Transverse colon (tissue), 4 donors: Measurements from ENCODE around the gene STOX1. TPM values are rescaled to one million over a fixed set of nuclear protein-coding genes. Genes with fewer than 3 reads are reported as not detected.

ENCODE experiments used
- DNase-seq: peaks from one replicate; pipeline ENCODE4 v3.0.0-alpha.2; 2019
- H3K27ac ChIP-seq, 4 donors: fragments of 200-600 bp; sonication (generic); 2 replicates each; pipeline ENCODE4 v1.5.1; 2016 to 2018; ENCODE audit warnings: inconsistent platforms in 4 of 4
- H3K27me3 ChIP-seq: fragments of 200-600 bp; sonication (generic); 2 replicates; pipeline ENCODE4 v1.5.1; 2017; ENCODE audit warnings: inconsistent platforms
- H3K36me3 ChIP-seq, 4 donors: fragments of 200-600 bp; sonication (generic); 2 replicates each; pipeline ENCODE4 v1.5.1; 2017 to 2019; ENCODE audit warnings: inconsistent platforms in 4 of 4
- H3K4me1 ChIP-seq, 4 donors: fragments of 200-600 bp; sonication (generic); 2 replicates each; pipeline ENCODE4 v1.5.1; 2017 to 2020; ENCODE audit warnings: inconsistent platforms in 4 of 4
- H3K4me3 ChIP-seq, 4 donors: fragments of 200-600 bp; sonication (generic); 1 replicate in 1 of 4; 2 replicates in 3 of 4; pipeline versions ENCODE4 v1.5.1 to v1.6.1; 2017 to 2019; ENCODE audit warnings: inconsistent platforms in 4 of 4
- H3K9me3 ChIP-seq, 2 donors: fragments of 200-600 bp; sonication (generic); 2 replicates each; pipeline ENCODE4 v1.5.1; 2017 to 2019; ENCODE audit warnings: inconsistent platforms in 2 of 2
- CTCF ChIP-seq, 5 experiments: fragments of 200-600 bp in 3 of 5; fragments of 450-650 bp in 2 of 5; sonication (generic) in 3 of 5; IDR thresholded peaks; 1 replicate in 2 of 5; 2 replicates in 3 of 5; pipeline ENCODE4 v1.5.1; 2016 to 2017; ENCODE audit warnings: antibody characterized with exemption in 5 of 5, inconsistent platforms in 3 of 5, mild to moderate bottlenecking in 2 of 5, moderate library complexity in 1 of 5
- EP300 ChIP-seq: sonication (generic); formaldehyde crosslinking; IDR thresholded peaks from one replicate; pipeline ENCODE4 v1.6.1; 2017; ENCODE audit warnings: antibody characterized with exemption, low read depth
- POLR2A ChIP-seq: fragments of 450-650 bp; IDR thresholded peaks from one replicate; pipeline ENCODE4 v1.6.1; 2016; ENCODE audit warnings: antibody characterized with exemption, mild to moderate bottlenecking, moderate library complexity
- POLR2AphosphoS5 ChIP-seq, 3 donors: sonication (generic); formaldehyde crosslinking; IDR thresholded peaks; one replicate each; pipeline ENCODE4 v1.6.1; 2016; ENCODE audit warnings: antibody characterized with exemption in 3 of 3
- WGBS, 2 donors: methylation state at CpG; one replicate each; pipeline ENCODE4 v1.1.5; 2018; ENCODE audit warnings: low coverage in 1 of 2; 5-methylcytosine and 5-hydroxymethylcytosine counted together
- in situ Hi-C, 4 donors: fragments of 200-750 bp; cut with MboI; loops; one replicate each; pipeline versions ENCODE4 v1.15.0 to v1.15.1; 2017; ENCODE audit warnings: low sequenced_read_pairs in 3 of 4, low pct_ligation_motif_present in 1 of 4, low pct_unique_long_range_greater_than_20kb in 1 of 4
- intact Hi-C: fragments of 100-400 bp; cut with DNase I; formaldehyde crosslinking; loops from one replicate; pipeline ENCODE4 v1.15.1; 2023; ENCODE audit warnings: low total_unique reads
- total RNA-seq, 4 donors: library from RNA; depleted of rRNA; stranded (reverse); fragments of >200 nt; gene quantifications; one replicate each; pipeline ENCODE4 v1.1.0, GENCODE V29; 2016

The STOX1 gene
- total RNA-seq, 4 donors from 2014 or later = 0.40 to 2.0 (median 1.4) TPM

DNA sequence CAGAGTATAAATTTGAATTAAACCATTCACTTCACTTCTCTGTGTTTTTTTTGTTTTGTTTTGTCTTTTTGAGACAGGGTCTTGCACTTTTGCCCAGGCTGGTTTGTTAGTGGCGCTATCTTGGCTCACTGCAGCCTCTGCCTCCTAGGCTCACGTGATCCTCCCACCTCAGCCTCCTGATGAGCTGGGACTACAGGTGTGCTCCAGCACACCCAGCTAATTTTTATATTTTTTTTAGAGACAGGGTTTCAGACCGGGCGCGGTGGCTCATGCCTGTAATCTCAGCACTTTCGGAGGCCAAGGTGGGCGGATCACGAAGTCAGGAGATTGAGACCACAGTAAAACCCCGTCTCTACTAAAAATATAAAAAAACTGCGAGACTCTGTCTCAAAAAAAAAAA lies 36.9 kb upstream of the STOX1 start:
- 94 to 98% methylated on average over 5 to 10 of the region's 10 CpGs for WGBS, 2 donors
- H3K4me1 ChIP-seq = no peaks in the 10 kb centered on the region
- DNase-seq = no peak
- no peak for TF ChIP-seq EP300
- TF ChIP-seq POLR2AphosphoS5 (IDR thresholded peaks at IDR 0.05) = no peak
- no peak for TF ChIP-seq POLR2A
- no peak for TF ChIP-seq CTCF (IDR thresholded peaks at IDR 0.05)
- peaks cover 0 to 66% (median 34%) of the 10 kb centered on the region in 4 donors for H3K36me3 ChIP-seq
- no peak overlapping the region for H3K4me3 ChIP-seq
- intact Hi-C loops = no loop called here
- no peaks in the 10 kb centered on the region for H3K9me3 ChIP-seq
- in situ Hi-C loops = loop anchor here in 1 of 4 donors (10.0 kb wide), 1 partner anchor 104 kb away; no protein-coding TSS in a partner anchor
- H3K27me3 ChIP-seq = no peaks in the 10 kb centered on the region
- no peak overlapping the region for H3K27ac ChIP-seq

GRCh38 chr10:68792115-68792514 lies 35.2 kb upstream of the STOX1 start:
- H3K27me3 ChIP-seq = no peaks in the 10 kb centered on the region
- intact Hi-C loops (no loop called here), in situ Hi-C loops (loop anchor here in 1 of 4 donors (10.0 kb wide), 1 partner anchor 103 kb away; no protein-coding TSS in a partner anchor)
- no peaks in the 10 kb centered on the region for H3K9me3 ChIP-seq
- no peaks in the 10 kb centered on the region for H3K4me1 ChIP-seq
- no peak for TF ChIP-seq POLR2A
- no peak for TF ChIP-seq POLR2AphosphoS5 (IDR thresholded peaks at IDR 0.05)
- peak in 1 of 5 experiments; percentile 10 for TF ChIP-seq CTCF (IDR thresholded peaks at IDR 0.05)
- TF ChIP-seq EP300 = no peak
- DNase-seq = no peak
- no peak overlapping the region for H3K27ac ChIP-seq
- 42 to 56% methylated on average over 1 of the region's 1 CpG for WGBS, 2 donors
- no peak overlapping the region for H3K4me3 ChIP-seq
- H3K36me3 ChIP-seq = peaks cover 0 to 50% (median 26%) of the 10 kb centered on the region in 4 donors

DNA sequence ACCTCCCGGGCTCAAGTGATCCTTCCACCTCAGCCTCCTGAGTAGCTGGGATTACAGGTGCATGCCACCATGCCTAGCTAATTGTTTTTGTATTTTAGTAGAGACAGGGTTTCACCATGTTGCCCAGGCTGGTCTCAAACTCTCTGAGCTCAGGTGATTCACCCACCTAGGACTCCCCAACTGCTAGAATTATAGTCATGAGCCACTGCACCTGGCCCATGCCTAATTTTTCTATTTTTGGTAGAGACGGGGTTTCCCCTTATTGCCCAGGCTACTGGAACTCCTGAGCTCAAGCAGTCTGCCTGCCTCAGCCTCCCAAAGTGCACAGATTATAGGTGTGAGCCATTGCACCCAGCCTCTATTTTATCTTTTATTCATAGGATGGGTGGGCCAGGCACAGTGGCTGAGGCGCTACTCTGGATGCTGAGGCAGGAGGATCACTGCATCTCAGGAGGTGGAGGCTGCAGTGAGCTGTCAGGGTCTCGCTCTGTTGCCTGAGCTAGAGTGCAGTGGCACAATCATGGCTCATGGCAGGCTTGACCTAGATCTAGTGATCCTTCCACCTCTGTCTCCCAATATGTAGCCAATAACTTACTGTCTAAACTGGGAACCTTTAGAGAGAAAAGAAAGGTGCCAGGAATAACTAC lies 31.3 kb upstream of the STOX1 start:
- DNase-seq = no peak
- no peak for TF ChIP-seq EP300
- no peak for TF ChIP-seq POLR2A
- TF ChIP-seq CTCF (IDR thresholded peaks at IDR 0.05) = no peak
- TF ChIP-seq POLR2AphosphoS5 (IDR thresholded peaks at IDR 0.05) = no peak
- Histone ChIP-seq H3K4me1 (no peaks in the 10 kb centered on the region), H3K4me3 (no peak overlapping the region), H3K36me3 (peaks cover 0 to 11% (median 4%) of the 10 kb centered on the region in 4 donors), H3K27ac (no peak overlapping the region), H3K9me3 (no peaks in the 10 kb centered on the region), H3K27me3 (no peaks in the 10 kb centered on the region)
- in situ Hi-C loops (loop anchor here in 1 of 4 donors (10.0 kb wide), 1 partner anchor 99 kb away; no protein-coding TSS in a partner anchor), intact Hi-C loops (no loop called here)
- 88 to 94% methylated on average over 1 to 4 of the region's 4 CpGs for WGBS, 2 donors

GRCh38 chr10:68796605-68797004 lies 30.7 kb upstream of the STOX1 start:
- no peak overlapping the region for H3K27ac ChIP-seq
- 83 to 85% methylated on average over 3 of the region's 3 CpGs for WGBS, 2 donors
- no peaks in the 10 kb centered on the region for H3K9me3 ChIP-seq
- intact Hi-C loops (no loop called here), in situ Hi-C loops (loop anchor here in 1 of 4 donors (10.0 kb wide), 1 partner anchor 98 kb away; no protein-coding TSS in a partner anchor)
- no peaks in the 10 kb centered on the region for H3K27me3 ChIP-seq
- peaks cover 0 to 5% (median under 1%) of the 10 kb centered on the region in 4 donors for H3K36me3 ChIP-seq
- TF ChIP-seq CTCF (IDR thresholded peaks at IDR 0.05) (no peak), EP300 (no peak), POLR2A (no peak), POLR2AphosphoS5 (IDR thresholded peaks at IDR 0.05) (no peak)
- no peaks in the 10 kb centered on the region for H3K4me1 ChIP-seq
- no peak for DNase-seq
- H3K4me3 ChIP-seq = no peak overlapping the region
